OCI-M1 (cell line): ENCODE measurements around the gene HIGD2B.
A peak's percentile ranks its signal among the peaks of the same experiment; 100 is the strongest.
"Not testable (repeated sequence)": the region's sequence is repeated elsewhere in the genome, so short reads cannot be mapped to it uniquely, and the experiment has no call there.

Experiments
- DNase-seq: peaks from one replicate; lab custom pipeline; 2025; lab: John Stamatoyannopoulos, UW

HIGD2B gene

DNA sequence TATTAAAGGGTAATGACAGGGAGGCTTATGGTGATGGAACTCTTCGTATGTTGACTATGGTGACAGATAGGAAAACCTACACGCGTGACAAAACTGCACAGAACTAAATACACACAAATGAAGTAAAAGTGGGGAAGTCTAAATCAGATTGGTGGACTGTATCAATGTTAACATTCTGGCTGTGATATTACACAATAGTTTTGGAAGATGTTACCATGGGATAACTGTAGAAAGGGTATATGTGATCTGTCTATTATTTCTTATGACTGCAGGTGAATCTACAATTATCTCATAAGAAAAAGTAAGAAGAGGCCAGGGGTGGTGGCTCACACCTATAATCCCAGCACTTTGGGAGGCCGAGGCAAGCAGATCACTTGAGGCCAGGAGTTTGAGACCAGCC, 9.1 kb downstream of the HIGD2B start:
- DNase-seq, result no peak

DNA sequence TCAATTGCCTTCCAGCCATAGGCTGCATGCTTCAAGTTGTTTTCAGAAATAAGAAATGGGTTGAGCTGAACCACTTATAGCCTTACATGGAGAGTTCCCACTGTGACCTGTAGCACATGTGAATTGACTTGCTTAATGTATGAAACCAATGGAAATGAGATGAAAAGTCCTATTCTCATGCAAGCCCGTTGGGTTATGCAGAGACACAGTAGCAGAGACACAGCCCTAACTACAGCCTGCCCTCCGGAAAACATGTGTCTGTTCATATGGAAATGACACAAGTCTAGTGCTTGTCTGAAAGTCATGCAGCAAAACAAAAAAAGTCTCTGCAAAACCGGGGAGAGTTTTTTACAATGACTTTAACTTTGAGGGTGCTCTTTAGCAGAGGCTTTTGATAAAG, 14.5 kb downstream of the HIGD2B start:
- DNase-seq, result no peak

DNA sequence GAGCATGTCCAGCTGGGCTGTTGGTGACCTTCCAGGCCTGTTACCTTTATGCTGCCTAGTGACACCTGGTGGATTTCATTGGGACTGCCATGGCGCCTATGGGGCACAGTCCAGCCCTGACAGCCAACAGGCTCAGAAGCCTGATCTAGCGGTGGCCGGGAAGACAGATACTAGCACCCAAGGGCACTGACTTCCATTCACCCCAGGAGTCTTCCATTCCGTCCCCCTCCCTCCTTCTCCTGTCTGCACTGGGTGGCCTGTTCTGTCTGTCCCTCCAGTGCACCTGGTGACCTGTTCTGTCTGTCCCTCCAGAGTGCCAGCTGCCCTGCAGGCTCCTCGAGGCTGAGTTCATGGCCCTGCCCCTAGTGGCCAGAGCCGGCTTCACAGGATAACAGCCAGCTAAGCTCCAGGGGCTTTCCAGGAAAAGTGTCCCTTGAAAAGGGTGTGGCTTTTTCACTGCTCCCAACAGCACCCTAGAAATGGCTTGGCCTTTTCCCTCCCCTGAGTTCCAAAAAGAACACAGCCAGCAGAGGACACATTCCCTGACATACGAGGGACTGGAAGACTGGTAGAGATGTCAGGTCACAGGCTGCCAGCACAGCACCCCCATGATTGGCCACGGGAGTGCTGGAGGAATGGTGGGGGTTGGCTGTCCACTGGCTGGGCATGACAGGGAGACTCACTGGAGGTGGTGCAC, 15.2 kb downstream of the HIGD2B start:
- DNase-seq, result not testable (repeated sequence)

DNA sequence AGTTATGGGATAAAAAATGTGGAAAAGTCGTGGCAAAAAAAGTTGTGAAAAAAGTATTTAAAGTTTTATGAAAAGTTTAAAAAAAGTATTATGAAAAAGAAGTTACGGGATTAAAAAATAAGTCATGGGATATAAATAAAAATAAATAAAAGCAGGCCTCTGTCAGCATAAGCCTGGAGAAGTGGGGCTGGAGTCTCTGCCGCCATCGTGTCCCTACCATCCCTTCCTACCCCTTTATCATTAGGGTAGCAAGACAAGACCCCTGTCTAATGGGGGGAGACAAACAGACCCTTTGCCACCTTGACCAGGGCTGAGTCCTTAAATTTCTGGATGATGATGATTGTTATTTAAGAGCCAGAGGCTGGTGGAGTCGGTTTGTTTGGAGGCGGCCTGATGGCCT, 16.2 kb downstream of the HIGD2B start:
- DNase-seq, result not testable (repeated sequence)

DNA sequence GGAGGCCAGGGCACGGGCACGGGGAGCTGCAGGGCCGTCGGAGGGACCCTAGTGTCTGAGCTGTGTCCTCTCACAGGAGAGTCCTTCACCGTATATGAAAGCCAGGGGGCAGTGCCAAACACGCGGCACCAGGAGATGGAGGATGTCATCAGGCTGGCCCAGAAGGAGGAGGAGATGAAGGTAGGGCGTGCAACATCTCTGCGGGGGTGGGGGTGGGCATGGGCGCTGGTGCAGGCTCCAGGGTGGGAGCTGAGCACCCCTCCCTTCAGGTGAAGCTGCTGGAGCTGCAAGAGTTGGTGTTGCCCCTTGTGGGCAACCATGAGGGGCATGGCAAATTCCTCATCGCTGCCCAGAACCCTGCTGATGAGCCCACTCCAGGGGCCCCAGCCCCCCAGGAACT, 20.3 kb downstream of the HIGD2B start:
- DNase-seq, result not testable (repeated sequence)

DNA sequence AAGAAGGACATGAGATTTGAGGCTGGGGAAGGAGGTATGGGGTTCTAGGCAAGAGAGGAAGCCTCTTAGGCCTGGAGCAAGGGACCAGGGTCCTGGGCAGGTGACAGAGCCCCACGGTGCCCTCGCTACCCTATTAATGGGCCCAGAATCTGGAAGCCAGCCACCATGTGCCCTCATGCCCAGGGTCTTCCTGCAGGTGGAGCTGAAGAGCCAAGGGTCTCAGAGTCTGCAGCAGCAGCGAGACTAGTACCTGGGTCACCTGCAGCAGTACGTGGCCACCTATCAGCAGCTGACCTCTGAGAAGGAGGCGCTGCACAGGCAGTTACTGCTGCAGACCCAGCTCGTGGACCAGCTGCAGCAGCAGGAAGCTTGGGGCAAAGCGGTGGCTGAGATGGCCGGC, 22.1 kb downstream of the HIGD2B start:
- DNase-seq, result not testable (repeated sequence)

DNA sequence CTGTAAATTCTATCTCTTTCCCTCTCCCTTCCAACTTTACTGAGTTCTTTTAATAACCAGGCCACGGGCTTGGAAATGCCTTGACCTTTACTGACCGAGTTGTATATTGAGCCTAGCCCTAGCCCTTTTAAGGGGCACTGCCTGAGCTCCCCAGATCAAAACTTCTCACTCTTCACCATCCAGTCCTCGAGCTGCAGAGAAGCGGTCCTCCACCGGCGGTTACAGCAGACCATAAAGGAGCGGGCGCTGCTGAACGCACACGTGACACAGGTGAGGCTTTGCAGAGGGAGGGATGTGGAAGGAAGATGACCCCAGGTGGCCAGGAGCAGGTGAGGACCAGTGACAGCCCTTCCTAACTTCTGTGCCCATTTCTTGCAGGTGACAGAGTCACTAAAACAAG, 24.9 kb downstream of the HIGD2B start:
- not testable (repeated sequence) for DNase-seq

DNA sequence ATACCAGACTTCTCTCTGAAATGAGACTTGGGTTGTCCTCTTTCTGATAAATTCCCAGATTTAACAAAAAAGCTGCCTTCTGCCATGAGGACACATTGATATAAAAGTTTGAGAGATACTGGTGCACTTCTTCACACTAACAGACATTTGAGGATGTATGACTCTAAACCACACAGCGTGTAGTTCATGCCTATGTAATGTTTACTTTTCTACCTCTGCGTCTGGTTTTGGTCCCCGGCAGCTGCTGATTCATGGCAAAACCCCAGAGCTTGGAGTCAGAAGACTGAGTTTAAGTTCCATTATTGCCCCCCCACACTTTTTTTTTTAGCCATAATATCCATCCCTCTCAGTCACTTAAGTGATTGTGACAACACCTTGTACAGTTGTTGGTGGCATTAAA, 30.0 kb downstream of the HIGD2B start:
- not testable (repeated sequence) for DNase-seq

DNA sequence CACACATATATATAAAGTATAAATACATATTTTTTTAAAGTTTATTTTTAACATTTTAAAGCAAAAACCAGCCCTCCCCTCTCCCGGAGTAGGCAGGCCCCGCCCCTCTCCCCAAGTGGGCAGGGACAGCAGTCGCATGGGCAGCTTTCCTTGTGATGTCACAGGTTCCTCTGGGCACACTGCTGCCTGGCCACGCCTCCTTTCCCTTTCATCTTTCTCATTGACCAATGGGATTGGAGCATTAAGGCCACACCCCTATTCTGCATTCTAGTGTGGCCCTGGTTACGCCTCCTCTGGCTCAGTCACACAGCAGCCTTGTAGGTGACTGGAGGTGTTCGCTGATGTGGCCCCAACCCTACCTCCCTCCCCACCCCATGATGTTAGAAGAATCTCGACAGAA, 31.6 kb downstream of the HIGD2B start, which contains the start of gene GOLGA6B:
Gene GOLGA6B (plus strand): TSS at position 301 of the 400 bp plus-strand sequence. CDS start 41 bp downstream, at position 342.
- not testable (repeated sequence) for DNase-seq

DNA sequence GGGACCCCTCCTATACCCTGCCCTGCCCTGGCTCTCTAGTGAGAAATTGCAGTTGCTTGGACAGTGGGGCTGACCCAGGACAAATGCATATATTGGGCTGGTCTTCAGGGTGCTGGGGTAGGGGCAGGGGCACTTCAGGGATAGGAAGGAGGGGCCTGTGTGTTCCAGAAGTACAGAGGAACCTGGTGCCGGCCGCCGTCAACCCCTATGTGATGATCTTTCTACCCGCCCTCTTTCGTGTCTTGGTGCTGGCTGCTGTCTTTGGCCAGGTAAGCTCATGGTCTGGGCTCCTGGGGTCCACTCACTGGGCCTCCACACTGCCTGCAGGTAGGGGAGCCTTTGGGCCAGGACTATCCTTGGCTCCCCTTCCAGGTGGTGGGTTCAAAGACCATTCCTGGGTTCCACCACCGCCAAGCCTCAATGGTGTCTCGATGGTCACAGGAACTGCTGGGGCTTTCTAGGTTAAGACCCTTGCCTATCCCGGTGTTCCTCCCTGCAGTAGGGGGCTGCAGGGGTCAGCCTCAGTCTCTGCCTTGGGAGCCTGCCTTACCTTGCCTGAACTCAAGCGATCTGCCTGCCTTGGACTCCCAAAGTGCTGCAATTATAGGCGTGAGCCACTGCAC, 37.2 kb downstream of the HIGD2B start:
- not testable (repeated sequence) for DNase-seq

DNA sequence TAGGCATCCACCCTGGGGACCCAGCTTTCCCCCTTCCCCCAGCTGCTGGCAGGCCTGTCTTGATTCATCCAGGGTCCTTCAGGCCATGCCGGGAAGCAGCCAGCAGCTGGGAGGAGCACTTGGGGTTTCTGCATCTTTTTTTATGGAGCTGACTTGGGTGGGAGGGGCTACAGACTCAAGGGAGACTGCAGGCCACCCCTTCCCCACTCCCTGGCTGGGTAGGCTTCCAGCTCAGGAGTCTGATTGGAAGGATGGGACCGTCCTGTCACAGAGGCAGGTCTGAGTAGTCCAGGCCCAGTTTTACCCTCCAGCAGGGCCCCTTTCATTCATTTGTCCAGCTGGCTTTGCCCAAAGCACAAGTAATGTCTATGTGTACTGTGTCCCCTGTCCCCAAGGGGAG, 43.7 kb downstream of the HIGD2B start:
- not testable (repeated sequence) for DNase-seq

DNA sequence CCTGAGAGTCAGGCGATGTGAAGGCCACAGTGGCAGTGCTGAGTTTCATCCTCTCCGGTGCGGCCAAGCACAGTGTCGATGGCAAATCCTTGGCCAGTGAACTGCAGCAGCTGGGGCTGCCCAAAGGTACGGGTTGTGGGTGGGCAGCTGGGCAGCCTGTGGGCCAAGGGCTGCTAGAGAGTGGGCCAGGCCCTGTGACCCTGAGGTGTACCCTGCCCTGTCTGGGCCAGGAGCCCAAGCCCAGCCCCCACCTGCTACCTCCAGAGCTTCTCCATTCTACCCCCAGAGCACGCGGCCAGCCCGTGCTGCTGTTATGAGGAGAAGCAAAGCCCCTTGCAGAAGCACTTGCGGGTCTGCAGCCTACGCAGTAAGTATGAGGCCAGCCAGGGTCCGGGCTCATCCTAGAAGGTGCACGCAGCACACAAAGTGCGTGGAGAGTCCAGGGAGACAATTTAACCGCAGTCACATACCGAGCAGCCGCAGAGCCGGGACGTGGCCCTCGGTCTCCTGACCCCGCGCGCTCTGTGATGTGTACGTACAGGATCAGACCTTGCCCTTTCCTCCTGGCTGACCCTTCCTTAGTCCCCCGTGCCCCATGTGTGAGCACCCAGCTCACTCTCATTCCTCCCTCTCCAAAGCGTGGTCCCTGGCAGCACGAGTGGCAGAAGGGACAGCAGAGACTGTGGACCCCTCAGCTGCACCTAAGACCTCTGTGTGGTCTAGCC, 46.1 kb downstream of the HIGD2B start:
- not testable (repeated sequence) for DNase-seq

DNA sequence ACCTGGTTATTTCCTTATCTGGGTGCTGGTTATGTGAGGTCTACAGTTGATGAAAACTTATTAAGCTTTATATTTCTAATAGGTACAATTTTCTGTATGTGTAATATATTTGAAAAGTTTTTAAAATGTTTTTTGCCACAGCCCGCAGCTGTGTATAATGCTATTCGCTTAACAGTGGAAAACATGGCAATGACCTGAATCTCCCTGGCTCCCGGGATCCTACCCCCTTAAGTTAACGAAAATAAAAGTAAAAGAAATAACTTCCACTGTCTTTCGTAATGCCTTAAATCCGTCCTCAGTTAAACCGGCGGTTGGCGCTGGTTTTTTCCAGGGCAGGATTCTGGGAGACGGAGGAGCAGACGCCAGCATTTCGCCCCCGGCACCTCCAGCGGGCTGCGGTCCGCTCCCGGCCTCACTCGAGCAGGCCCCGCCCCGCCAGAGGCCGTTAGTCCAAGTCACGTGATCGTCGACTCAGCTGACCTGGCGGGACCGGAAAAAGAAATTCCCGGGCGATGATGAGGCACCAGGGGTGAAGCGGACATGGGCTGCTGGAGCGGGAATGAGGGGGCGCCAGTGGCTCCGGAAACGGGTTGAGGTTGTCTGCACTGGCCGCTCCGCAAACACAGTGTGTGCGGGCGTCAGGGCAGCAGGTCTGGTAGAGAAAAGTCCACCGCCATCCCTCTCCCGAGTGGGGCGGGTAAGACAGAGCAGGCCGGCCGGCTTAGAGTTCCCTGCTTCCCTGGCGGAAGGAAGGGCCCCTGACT, 49.3 kb downstream of the HIGD2B start:
- DNase-seq, result not testable (repeated sequence)

DNA sequence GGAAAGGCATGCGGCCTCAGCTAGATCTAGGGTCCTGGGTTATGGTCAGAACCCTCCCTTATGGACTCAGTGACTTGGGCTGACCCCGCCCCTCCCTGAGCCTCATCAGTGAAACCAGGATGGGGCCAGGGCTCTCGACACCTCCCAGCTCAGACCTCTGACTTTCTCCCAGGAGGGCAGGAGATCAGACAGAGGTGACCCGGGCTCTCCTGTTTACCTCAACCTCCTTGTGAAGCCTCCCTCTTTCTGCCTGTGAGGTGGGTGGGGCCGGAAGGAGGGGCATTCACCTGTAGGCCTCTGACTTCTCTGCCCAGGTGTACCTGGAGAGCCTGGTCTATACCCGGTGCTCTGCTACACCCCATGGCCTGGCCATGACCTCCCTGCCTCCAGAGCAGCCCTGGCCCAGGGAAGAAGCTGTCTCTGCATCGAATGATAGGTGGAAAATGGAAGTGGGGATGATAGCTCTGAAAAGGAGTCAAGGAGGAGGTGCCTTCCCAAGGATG, 56.9 kb downstream of the HIGD2B start:
- DNase-seq, result not testable (repeated sequence)

DNA sequence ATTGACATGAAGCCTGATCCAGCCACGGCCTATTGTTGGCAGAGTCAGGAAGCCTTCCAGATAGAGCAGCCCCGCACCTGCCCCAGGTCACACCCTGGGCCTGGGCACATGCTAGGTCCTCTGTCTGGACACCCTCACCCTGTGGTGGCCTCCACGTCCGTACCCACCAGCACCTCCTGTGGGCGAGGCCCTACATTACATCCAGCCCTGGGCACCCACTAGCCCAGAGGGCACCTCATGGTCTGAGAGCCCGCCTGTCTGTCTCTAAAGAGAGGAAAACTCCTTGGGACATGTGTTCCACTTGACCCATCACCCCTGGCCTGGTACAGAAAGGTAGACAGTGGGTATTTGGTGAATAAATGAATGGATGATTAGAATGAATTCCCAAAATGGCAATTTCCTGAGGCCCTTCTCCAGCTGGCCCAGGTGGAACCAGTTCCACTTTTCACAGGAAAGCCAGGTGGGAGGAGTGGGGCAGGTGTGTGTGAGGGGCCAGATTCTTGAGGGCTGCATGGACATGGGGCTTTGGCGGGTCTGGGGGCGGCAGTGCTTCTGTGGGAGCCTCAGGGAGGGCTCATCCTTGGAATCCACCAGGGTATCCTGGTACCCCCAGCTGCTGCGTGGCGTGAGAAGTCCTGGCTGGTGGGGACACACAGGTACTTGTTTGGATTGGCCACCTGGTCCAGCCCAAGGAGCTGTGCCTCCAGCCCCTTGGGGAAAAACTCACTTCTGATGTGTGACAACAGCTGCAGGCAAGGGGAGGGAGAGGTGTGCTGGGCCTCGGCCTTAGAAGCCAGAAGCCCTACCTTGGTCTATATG, 57.5 kb downstream of the HIGD2B start:
- peak; percentile 5 for DNase-seq

DNA sequence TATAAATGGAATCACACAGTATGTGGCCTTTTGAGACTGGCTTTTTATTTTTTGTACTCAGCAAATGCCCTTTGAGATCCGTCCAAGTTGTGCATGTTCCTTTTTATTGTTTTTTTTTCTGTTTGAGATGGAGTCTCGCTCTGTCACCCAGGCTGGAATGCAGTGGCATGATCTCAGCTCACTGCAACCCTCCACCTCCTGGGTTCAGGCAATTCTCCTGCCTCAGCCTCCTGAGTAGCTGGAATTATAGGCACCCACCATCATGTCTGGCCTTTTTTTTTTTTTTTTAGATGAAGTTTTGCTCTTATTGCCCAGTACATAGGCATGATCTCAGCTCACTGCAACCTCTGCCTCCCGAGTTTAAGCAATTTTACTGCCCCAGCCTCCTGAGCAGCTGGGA, 59.8 kb downstream of the HIGD2B start:
- DNase-seq, result not testable (repeated sequence)
